GM19468 (cell line): ENCODE data around the gene RPL3.
"Not testable (repeated sequence)": the region's sequence is repeated elsewhere in the genome, so short reads cannot be mapped to it uniquely, and the experiment has no call there.

Source experiments
- ATAC-seq: cut with Tn5 transposase; IDR thresholded peaks from one replicate; pipeline ENCODE4 v1.9.1; 2021; ENCODE audit warnings: mild to moderate bottlenecking, moderate library complexity, moderate number of reproducible peaks; ENCODE audit not compliant: unreplicated experiment; ENCODE audit errors: extremely low read depth

RPL3 gene

GRCh38 chr22:39319284-39320022 is at the start of gene RPL3:
Gene RPL3, minus strand, starts transcription at chr22:39319623. Its CDS starts 26 bp downstream, at chr22:39319597.
- peak; percentile 75 for ATAC-seq

- no peak for ATAC-seq
These were observed 49.8 kb upstream of the RPL3 start for GRCh38 chr22:39369186-39369585.

GRCh38 chr22:39368461-39368911 is 49.1 kb upstream of the RPL3 start:
- ATAC-seq: no peak

- no peak for ATAC-seq
These were observed 47.6 kb upstream of the RPL3 start for GRCh38 chr22:39367035-39367434.

- ATAC-seq: no peak
These were observed 46.0 kb upstream of the RPL3 start for GRCh38 chr22:39365492-39365780.

GRCh38 chr22:39364714-39365491 is 45.5 kb upstream of the RPL3 start:
- ATAC-seq: no peak

- no peak for ATAC-seq
These were observed 44.5 kb upstream of the RPL3 start for GRCh38 chr22:39363751-39364515.

GRCh38 chr22:39362932-39363331 is 43.5 kb upstream of the RPL3 start:
- no peak for ATAC-seq

GRCh38 chr22:39362271-39362670 is 42.8 kb upstream of the RPL3 start:
- no peak for ATAC-seq

GRCh38 chr22:39361496-39361895 is 42.1 kb upstream of the RPL3 start:
- no peak for ATAC-seq

GRCh38 chr22:39360674-39361413 is 41.4 kb upstream of the RPL3 start:
- ATAC-seq: no peak

- ATAC-seq: no peak
These were observed 40.8 kb upstream of the RPL3 start for GRCh38 chr22:39360242-39360641.

GRCh38 chr22:39359659-39360195 is 40.3 kb upstream of the RPL3 start:
- ATAC-seq: no peak

GRCh38 chr22:39358197-39358596 is 38.8 kb upstream of the RPL3 start:
- ATAC-seq: not testable (repeated sequence)

- ATAC-seq: not testable (repeated sequence)
These were observed 38.0 kb upstream of the RPL3 start for GRCh38 chr22:39357110-39358108.

- no peak for ATAC-seq
These were observed 37.0 kb upstream of the RPL3 start for GRCh38 chr22:39356464-39356863.

- not testable (repeated sequence) for ATAC-seq
These were observed 36.4 kb upstream of the RPL3 start for GRCh38 chr22:39355805-39356204.

GRCh38 chr22:39355080-39355479 is 35.7 kb upstream of the RPL3 start:
- ATAC-seq: no peak

- no peak for ATAC-seq
These were observed 33.9 kb upstream of the RPL3 start for GRCh38 chr22:39353346-39353745.
